GM19193 (cell line): ENCODE measurements around the gene SPTBN5.

ENCODE experiments used
- POLR2A ChIP-seq: IDR thresholded peaks from 4 replicates; pipeline ENCODE4 v1.6.1; 2011; ENCODE audit not compliant: insufficient read depth, insufficient read length; ENCODE audit errors: extremely low read depth

The SPTBN5 gene

GRCh38 chr15:41816788-41817187, 77.1 kb downstream of the SPTBN5 start:
- no peak for TF ChIP-seq POLR2A

- TF ChIP-seq POLR2A: no peak
Measured at GRCh38 chr15:41814534-41814933, 79.3 kb downstream of the SPTBN5 start.

GRCh38 chr15:41813426-41813825, 80.4 kb downstream of the SPTBN5 start:
- no peak for TF ChIP-seq POLR2A

- no peak for TF ChIP-seq POLR2A
Measured at GRCh38 chr15:41812820-41813375, 81.0 kb downstream of the SPTBN5 start.

GRCh38 chr15:41811432-41812195, 82.2 kb downstream of the SPTBN5 start:
- TF ChIP-seq POLR2A: no peak

GRCh38 chr15:41810651-41811431, 83.0 kb downstream of the SPTBN5 start:
- TF ChIP-seq POLR2A: no peak

GRCh38 chr15:41809526-41810220, 84.2 kb downstream of the SPTBN5 start:
- no peak for TF ChIP-seq POLR2A

- no peak for TF ChIP-seq POLR2A
Measured at GRCh38 chr15:41809121-41809520, 84.7 kb downstream of the SPTBN5 start.

- TF ChIP-seq POLR2A: no peak
Measured at GRCh38 chr15:41806291-41807181, 87.3 kb downstream of the SPTBN5 start.

GRCh38 chr15:41805711-41806110, 88.1 kb downstream of the SPTBN5 start:
- no peak for TF ChIP-seq POLR2A

GRCh38 chr15:41804916-41805666, 88.8 kb downstream of the SPTBN5 start:
- no peak for TF ChIP-seq POLR2A

- no peak for TF ChIP-seq POLR2A
Measured at GRCh38 chr15:41804361-41804760, 89.5 kb downstream of the SPTBN5 start.

GRCh38 chr15:41801850-41802455, 91.9 kb downstream of the SPTBN5 start:
- no peak for TF ChIP-seq POLR2A

GRCh38 chr15:41801185-41801584, 92.7 kb downstream of the SPTBN5 start:
- no peak for TF ChIP-seq POLR2A

GRCh38 chr15:41799488-41799805, 94.4 kb downstream of the SPTBN5 start:
- no peak for TF ChIP-seq POLR2A
